Hepatocyte (in vitro differentiated cells): ENCODE results near the gene UGT8.

Source experiments
- EZH2 ChIP-seq: fragments of 200-600 bp; sonication (generic); IDR thresholded peaks from 2 replicates; pipeline ENCODE4 v1.6.1; 2016; ENCODE audit warnings: antibody characterized with exemption, mild to moderate bottlenecking, borderline replicate concordance
- EZH2phosphoT487 ChIP-seq: fragments of 200-600 bp; sonication (generic); IDR thresholded peaks from one replicate; pipeline ENCODE4 v1.6.1; 2018; ENCODE audit warnings: antibody characterized with exemption, mild to moderate bottlenecking, low read depth, moderate library complexity; ENCODE audit not compliant: unreplicated experiment, severe bottlenecking
- TF ChIP-seq, protein P1 (sequence below): fragments of 200-600 bp; sonication (generic); IDR thresholded peaks from 2 replicates; pipeline ENCODE4 v1.5.1; 2016; ENCODE audit warnings: antibody characterized with exemption, mild to moderate bottlenecking; ENCODE audit not compliant: poor library complexity

DNA sequence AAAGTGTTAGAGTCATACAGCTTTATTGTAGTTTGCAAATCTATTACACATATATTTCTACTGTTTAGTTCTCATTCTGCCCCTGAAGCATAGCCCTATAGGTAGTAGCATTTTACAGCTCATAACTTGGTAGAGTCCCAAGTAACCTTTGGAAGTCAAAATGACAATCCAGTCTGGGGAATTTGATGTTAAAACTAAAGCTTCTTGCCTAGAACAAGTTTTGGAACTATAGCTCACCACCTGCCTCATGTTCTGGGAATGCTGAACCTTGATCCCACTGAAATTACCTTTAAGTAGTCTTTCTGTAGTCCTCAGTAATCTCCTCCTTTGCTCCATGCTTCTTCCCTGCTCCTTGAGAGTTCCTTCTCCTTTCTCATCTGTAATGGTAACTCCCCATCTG is 8.4 kb downstream of the UGT8 start:
- TF ChIP-seq, protein P1, sequence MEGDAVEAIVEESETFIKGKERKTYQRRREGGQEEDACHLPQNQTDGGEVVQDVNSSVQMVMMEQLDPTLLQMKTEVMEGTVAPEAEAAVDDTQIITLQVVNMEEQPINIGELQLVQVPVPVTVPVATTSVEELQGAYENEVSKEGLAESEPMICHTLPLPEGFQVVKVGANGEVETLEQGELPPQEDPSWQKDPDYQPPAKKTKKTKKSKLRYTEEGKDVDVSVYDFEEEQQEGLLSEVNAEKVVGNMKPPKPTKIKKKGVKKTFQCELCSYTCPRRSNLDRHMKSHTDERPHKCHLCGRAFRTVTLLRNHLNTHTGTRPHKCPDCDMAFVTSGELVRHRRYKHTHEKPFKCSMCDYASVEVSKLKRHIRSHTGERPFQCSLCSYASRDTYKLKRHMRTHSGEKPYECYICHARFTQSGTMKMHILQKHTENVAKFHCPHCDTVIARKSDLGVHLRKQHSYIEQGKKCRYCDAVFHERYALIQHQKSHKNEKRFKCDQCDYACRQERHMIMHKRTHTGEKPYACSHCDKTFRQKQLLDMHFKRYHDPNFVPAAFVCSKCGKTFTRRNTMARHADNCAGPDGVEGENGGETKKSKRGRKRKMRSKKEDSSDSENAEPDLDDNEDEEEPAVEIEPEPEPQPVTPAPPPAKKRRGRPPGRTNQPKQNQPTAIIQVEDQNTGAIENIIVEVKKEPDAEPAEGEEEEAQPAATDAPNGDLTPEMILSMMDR, result no peak
- TF ChIP-seq EZH2 (no peak), EZH2phosphoT487 (no peak)
